Measurements from ENCODE around the gene VEGFD.
"Not testable (repeated sequence)": the region's sequence is repeated elsewhere in the genome, so short reads cannot be mapped to it uniquely, and the experiment has no call there.

Gene VEGFD

GRCh38 chrX:15358533-15358932 is 25.7 kb downstream of the VEGFD start:
- no peak for DNase-seq

- DNase-seq, result no peak
Measured at GRCh38 chrX:15356444-15356843, 27.8 kb downstream of the VEGFD start.

GRCh38 chrX:15350329-15350996 is 33.8 kb downstream of the VEGFD start:
- DNase-seq, result no peak

- peak in 2 of 5 donors; percentile 1 to 40 for DNase-seq
Measured at GRCh38 chrX:15349046-15349445, 35.2 kb downstream of the VEGFD start.

- DNase-seq, result no peak
Measured at GRCh38 chrX:15345976-15346375, 38.2 kb downstream of the VEGFD start.

GRCh38 chrX:15344106-15344505 is 40.1 kb downstream of the VEGFD start:
- DNase-seq, result no peak

GRCh38 chrX:15343075-15343476 is 41.1 kb downstream of the VEGFD start:
- no peak for DNase-seq

- DNase-seq, result no peak
Measured at GRCh38 chrX:15340867-15341266, 43.3 kb downstream of the VEGFD start.

GRCh38 chrX:15336023-15336413 is 48.2 kb downstream of the VEGFD start:
- DNase-seq, result peak; percentile 22 to 49 (median 28)

GRCh38 chrX:15335135-15336022 is 48.8 kb downstream of the VEGFD start, which contains the start of gene PIGA:
TSS of gene PIGA (minus strand) at chrX:15335523. CDS start at chrX:15331930, 3,593 bp downstream.
- peak; percentile 83 to 96 (median 86) for DNase-seq

GRCh38 chrX:15334561-15334960 is 49.7 kb downstream of the VEGFD start:
- DNase-seq, result peak in 2 of 5 donors; percentile 11 to 16

GRCh38 chrX:15328821-15329220 is 55.4 kb downstream of the VEGFD start:
- DNase-seq, result no peak

GRCh38 chrX:15328131-15328530 is 56.1 kb downstream of the VEGFD start:
- DNase-seq, result no peak

- no peak for DNase-seq
Measured at GRCh38 chrX:15322472-15322871, 61.7 kb downstream of the VEGFD start.

- no peak for DNase-seq
Measured at GRCh38 chrX:15322072-15322471, 62.1 kb downstream of the VEGFD start.

GRCh38 chrX:15321447-15321846 is 62.8 kb downstream of the VEGFD start:
- DNase-seq, result no peak

- no peak for DNase-seq
Measured at GRCh38 chrX:15320297-15320696, 63.9 kb downstream of the VEGFD start.

- no peak for DNase-seq
Measured at GRCh38 chrX:15319075-15319474, 65.1 kb downstream of the VEGFD start.

GRCh38 chrX:15315509-15315908 is 68.7 kb downstream of the VEGFD start, which contains the start of gene ASB11:
TSS of gene ASB11 (minus strand) at chrX:15315640. CDS start at chrX:15315605, 35 bp downstream.
- no peak for DNase-seq

- no peak for DNase-seq
Measured at GRCh38 chrX:15314472-15314871, 69.7 kb downstream of the VEGFD start.

- no peak for DNase-seq
Measured at GRCh38 chrX:15311119-15311518, 73.1 kb downstream of the VEGFD start.

GRCh38 chrX:15310117-15310516 is 74.1 kb downstream of the VEGFD start:
- no peak for DNase-seq

GRCh38 chrX:15305899-15306298 is 78.3 kb downstream of the VEGFD start:
- DNase-seq, result not testable (repeated sequence)

- peak in 1 of 5 donors; percentile 26 for DNase-seq
Measured at GRCh38 chrX:15301924-15302323, 82.3 kb downstream of the VEGFD start.

Data from T-helper 1 cell (primary cell).